Measurements from ENCODE around the gene CLDN7. TPM values are rescaled to one million over a fixed set of nuclear protein-coding genes. Genes with fewer than 3 reads are reported as not detected.

CLDN7 gene
- total and polyA plus RNA-seq, 2 donors from 2014 or later, result 119 to 233 TPM

DNA sequence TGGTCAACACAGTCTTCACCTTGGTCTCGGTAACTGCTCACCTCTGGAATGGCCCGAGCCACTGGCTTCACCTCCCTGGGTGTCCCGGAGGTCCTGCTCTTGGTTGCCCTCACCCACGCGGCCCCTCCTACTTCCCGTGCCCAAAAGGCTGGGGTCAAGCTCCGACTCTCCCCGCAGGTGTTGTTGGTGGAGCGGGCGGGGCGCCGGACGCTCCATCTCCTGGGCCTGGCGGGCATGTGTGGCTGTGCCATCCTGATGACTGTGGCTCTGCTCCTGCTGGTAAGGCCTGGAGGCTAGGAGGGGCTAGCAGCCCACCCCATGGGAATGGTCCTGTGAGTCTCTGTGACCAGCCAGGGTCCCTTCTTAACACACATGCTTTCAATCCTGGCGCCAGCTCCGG is 22.6 kb upstream of the CLDN7 start:
- no peak for FAIRE-seq
- intact Hi-C loops (cut with DNase I), result no loop called here

DNA sequence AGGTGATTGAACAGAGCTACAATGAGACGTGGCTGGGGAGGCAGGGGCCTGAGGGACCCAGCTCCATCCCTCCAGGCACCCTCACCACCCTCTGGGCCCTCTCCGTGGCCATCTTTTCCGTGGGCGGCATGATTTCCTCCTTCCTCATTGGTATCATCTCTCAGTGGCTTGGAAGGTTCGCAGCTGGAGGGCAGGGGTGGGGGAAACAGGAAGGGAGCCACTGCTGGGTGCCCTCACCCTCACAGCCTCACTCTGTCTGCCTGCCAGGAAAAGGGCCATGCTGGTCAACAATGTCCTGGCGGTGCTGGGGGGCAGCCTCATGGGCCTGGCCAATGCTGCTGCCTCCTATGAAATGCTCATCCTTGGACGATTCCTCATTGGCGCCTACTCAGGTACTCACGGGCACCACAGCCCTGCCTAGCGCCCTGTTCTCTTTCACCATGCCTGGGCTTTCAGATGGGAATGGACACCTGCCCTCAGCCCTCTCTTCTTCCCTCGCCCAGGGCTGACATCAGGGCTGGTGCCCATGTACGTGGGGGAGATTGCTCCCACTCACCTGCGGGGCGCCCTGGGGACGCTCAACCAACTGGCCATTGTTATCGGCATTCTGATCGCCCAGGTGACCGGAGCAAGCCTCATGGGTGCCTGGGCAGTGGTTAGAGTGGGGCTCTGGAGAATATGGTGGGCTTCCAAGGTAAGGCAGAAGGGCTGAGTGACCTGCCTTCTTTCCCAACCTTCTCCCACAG is 21.4 kb upstream of the CLDN7 start:
- no peak for FAIRE-seq
- no peak overlapping the region for H3K9ac ChIP-seq (ENCODE audit: low read length in 3 of 3)
- H3K9me3 ChIP-seq (ENCODE audit: control insufficient read depth in 2 of 3, insufficient read depth in 1 of 3, low read length in 3 of 3), result no peaks in the 10 kb centered on the region
- TF ChIP-seq, protein P1, sequence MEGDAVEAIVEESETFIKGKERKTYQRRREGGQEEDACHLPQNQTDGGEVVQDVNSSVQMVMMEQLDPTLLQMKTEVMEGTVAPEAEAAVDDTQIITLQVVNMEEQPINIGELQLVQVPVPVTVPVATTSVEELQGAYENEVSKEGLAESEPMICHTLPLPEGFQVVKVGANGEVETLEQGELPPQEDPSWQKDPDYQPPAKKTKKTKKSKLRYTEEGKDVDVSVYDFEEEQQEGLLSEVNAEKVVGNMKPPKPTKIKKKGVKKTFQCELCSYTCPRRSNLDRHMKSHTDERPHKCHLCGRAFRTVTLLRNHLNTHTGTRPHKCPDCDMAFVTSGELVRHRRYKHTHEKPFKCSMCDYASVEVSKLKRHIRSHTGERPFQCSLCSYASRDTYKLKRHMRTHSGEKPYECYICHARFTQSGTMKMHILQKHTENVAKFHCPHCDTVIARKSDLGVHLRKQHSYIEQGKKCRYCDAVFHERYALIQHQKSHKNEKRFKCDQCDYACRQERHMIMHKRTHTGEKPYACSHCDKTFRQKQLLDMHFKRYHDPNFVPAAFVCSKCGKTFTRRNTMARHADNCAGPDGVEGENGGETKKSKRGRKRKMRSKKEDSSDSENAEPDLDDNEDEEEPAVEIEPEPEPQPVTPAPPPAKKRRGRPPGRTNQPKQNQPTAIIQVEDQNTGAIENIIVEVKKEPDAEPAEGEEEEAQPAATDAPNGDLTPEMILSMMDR (IDR thresholded peaks at IDR 0.05; ENCODE audit: borderline replicate concordance, extremely low read depth, insufficient read depth), result no peak
- no peak overlapping the region for H3K27ac ChIP-seq (ENCODE audit: low read depth in 2 of 2, low read length in 2 of 2)
- intact Hi-C loops (cut with DNase I), result no loop called here
- H3K36me3 ChIP-seq (ENCODE audit: control insufficient read depth in 2 of 3, insufficient read depth in 3 of 3, low read length in 3 of 3), result no peaks in the 10 kb centered on the region
- DNase-seq, result no peak
- no peak overlapping the region for H3K4me3 ChIP-seq (ENCODE audit: low read length in 3 of 3)
- H3K27me3 ChIP-seq (ENCODE audit: control insufficient read depth, insufficient read depth, low read length), result no peaks in the 10 kb centered on the region
- H3K4me1 ChIP-seq (ENCODE audit: control insufficient read depth in 2 of 3, insufficient read depth in 2 of 3, low read depth in 1 of 3, low read length in 3 of 3), result peaks cover 0 to 14% (median 0%) of the 10 kb centered on the region in 3 donors

More for the DNA sequence above, 22.6 kb upstream of the CLDN7 start:
- Histone ChIP-seq H3K4me3 (ENCODE audit: low read length in 3 of 3) (no peak overlapping the region), H3K27me3 (ENCODE audit: control insufficient read depth, insufficient read depth, low read length) (no peaks in the 10 kb centered on the region), H3K27ac (ENCODE audit: low read depth in 2 of 2, low read length in 2 of 2) (no peak overlapping the region), H3K4me1 (ENCODE audit: control insufficient read depth in 2 of 3, insufficient read depth in 2 of 3, low read depth in 1 of 3, low read length in 3 of 3) (peaks cover 0 to 14% (median 0%) of the 10 kb centered on the region in 3 donors), H3K9me3 (ENCODE audit: control insufficient read depth in 2 of 3, insufficient read depth in 1 of 3, low read length in 3 of 3) (no peaks in the 10 kb centered on the region), H3K9ac (ENCODE audit: low read length in 3 of 3) (no peak overlapping the region), H3K36me3 (ENCODE audit: control insufficient read depth in 2 of 3, insufficient read depth in 3 of 3, low read length in 3 of 3) (no peaks in the 10 kb centered on the region)
- TF ChIP-seq, protein P1 (IDR thresholded peaks at IDR 0.05; ENCODE audit: borderline replicate concordance, extremely low read depth, insufficient read depth), result no peak
- DNase-seq, result no peak

DNA sequence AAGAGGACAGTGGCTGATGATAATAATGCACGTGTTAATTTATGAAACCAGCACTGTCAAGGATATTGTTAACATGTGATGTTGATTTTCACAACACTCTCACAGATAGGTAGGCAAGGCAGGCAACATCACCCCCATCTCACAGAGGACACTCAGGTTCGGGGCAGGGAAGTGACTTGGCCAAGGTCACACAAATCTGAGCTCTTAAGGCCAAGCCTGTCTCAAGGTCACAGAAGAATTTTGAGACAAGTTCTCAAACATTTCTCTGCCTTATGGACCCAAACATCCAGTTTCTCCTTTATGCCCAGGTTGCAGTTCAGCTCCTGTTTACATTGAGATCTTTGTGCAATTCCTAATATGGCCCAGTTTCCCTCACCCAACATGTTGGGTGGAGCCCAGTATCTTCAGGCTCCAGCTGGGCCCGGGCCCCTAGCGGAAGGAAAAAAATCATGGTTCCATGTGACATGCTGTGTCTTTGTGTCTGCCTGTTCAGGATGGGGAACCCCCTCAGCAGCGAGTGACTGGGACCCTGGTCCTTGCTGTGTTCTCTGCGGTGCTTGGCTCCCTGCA is 20.6 kb upstream of the CLDN7 start:
- H3K9me3 ChIP-seq (ENCODE audit: control insufficient read depth in 2 of 3, insufficient read depth in 1 of 3, low read length in 3 of 3), result no peaks in the 10 kb centered on the region
- H3K27ac ChIP-seq (ENCODE audit: low read depth in 2 of 2, low read length in 2 of 2), result no peak overlapping the region
- TF ChIP-seq, protein P1 (IDR thresholded peaks at IDR 0.05; ENCODE audit: borderline replicate concordance, extremely low read depth, insufficient read depth), result no peak
- H3K36me3 ChIP-seq (ENCODE audit: control insufficient read depth in 2 of 3, insufficient read depth in 3 of 3, low read length in 3 of 3), result no peaks in the 10 kb centered on the region
- H3K4me1 ChIP-seq (ENCODE audit: control insufficient read depth in 2 of 3, insufficient read depth in 2 of 3, low read depth in 1 of 3, low read length in 3 of 3), result peaks cover 0 to 14% (median 0%) of the 10 kb centered on the region in 3 donors
- DNase-seq (no peak), FAIRE-seq (no peak)
- peak overlapping the region in 1 of 3 donors; percentile 46 for H3K4me3 ChIP-seq (ENCODE audit: low read length in 3 of 3)
- peak overlapping the region in 1 of 3 donors; percentile 46 for H3K9ac ChIP-seq (ENCODE audit: low read length in 3 of 3)
- intact Hi-C loops (cut with DNase I), result no loop called here
- no peaks in the 10 kb centered on the region for H3K27me3 ChIP-seq (ENCODE audit: control insufficient read depth, insufficient read depth, low read length)

All from kidney (tissue), 14 donors.